GM19193 (cell line): ENCODE results near the gene NDUFB10.
A peak's percentile ranks its signal among the peaks of the same experiment; 100 is the strongest.

Experiments used
- POLR2A ChIP-seq: IDR thresholded peaks from 4 replicates; pipeline ENCODE4 v1.6.1; 2011; ENCODE audit not compliant: insufficient read depth, insufficient read length; ENCODE audit errors: extremely low read depth

The NDUFB10 gene

GRCh38 chr16:1940273-1941161 is 18.8 kb upstream of the NDUFB10 start:
- TF ChIP-seq POLR2A, result no peak

- TF ChIP-seq POLR2A, result no peak
These were observed 17.9 kb upstream of the NDUFB10 start for GRCh38 chr16:1941162-1942046.

- TF ChIP-seq POLR2A, result no peak
These were observed 17.1 kb upstream of the NDUFB10 start for GRCh38 chr16:1942047-1942809.

- TF ChIP-seq POLR2A, result peak; percentile 85
These were observed 16.3 kb upstream of the NDUFB10 start, which contains the start of gene MSRB1 for GRCh38 chr16:1942810-1943726. TSS of gene MSRB1 (minus strand) at chr16:1943199. CDS start at chr16:1943156, 43 bp downstream.

- no peak for TF ChIP-seq POLR2A
These were observed 14.6 kb upstream of the NDUFB10 start for GRCh38 chr16:1944612-1945199.

GRCh38 chr16:1945559-1946391 is 13.6 kb upstream of the NDUFB10 start:
- TF ChIP-seq POLR2A, result no peak

GRCh38 chr16:1946495-1947368 is 12.6 kb upstream of the NDUFB10 start:
- TF ChIP-seq POLR2A, result no peak

GRCh38 chr16:1947369-1947670 is 12.0 kb upstream of the NDUFB10 start:
- no peak for TF ChIP-seq POLR2A

GRCh38 chr16:1949507-1949906 is 9.8 kb upstream of the NDUFB10 start:
- TF ChIP-seq POLR2A, result no peak

GRCh38 chr16:1950047-1950446 is 9.3 kb upstream of the NDUFB10 start:
- no peak for TF ChIP-seq POLR2A

GRCh38 chr16:1950559-1950958 is 8.8 kb upstream of the NDUFB10 start:
- TF ChIP-seq POLR2A, result no peak

GRCh38 chr16:1953734-1954133 is 5.6 kb upstream of the NDUFB10 start:
- TF ChIP-seq POLR2A, result no peak
